SK-N-SH (cell line): Measurements from ENCODE around the gene TTC28.

Experiments used
- CTCF ChIP-seq: fragments of 200-600 bp; sonication (generic); IDR thresholded peaks from 2 replicates; pipeline ENCODE4 v1.6.1; 2017; ENCODE audit warnings: antibody characterized with exemption, mild to moderate bottlenecking, moderate library complexity
- FOSL2 ChIP-seq: IDR thresholded peaks from 2 replicates; pipeline ENCODE4 v1.4.0; 2012; ENCODE audit warnings: low read depth, mild to moderate bottlenecking, moderate library complexity, borderline replicate concordance
- GABPA ChIP-seq: IDR thresholded peaks from 2 replicates; pipeline ENCODE4 v1.4.0; 2012; ENCODE audit warnings: low read depth, mild to moderate bottlenecking
- JUND ChIP-seq: IDR thresholded peaks from 2 replicates; pipeline ENCODE4 v1.4.0; 2012
- NRF1 ChIP-seq: IDR thresholded peaks from 2 replicates; pipeline ENCODE4 v1.6.1; 2012; ENCODE audit warnings: low read depth, mild to moderate bottlenecking, low read length
- POLR2AphosphoS5 ChIP-seq: IDR thresholded peaks from 2 replicates; pipeline ENCODE4 v1.6.1; 2012; ENCODE audit warnings: low read depth, low read length
- RAD21 ChIP-seq: IDR thresholded peaks from 2 replicates; pipeline ENCODE4 v1.6.1; 2012; ENCODE audit warnings: mild to moderate bottlenecking, low read length
- USF2 ChIP-seq: fragments of 150-350 bp; IDR thresholded peaks from 2 replicates; pipeline ENCODE4 v1.6.1; 2017; ENCODE audit warnings: antibody characterized with exemption, low read length, low read depth, borderline replicate concordance

- TF ChIP-seq CTCF = no peak
- TF ChIP-seq RAD21 = no peak
- TF ChIP-seq FOSL2 = peak; percentile 83
- no peak for TF ChIP-seq USF2
- TF ChIP-seq POLR2AphosphoS5 = peak; percentile 48; the same call in 1 of the 2 replicates
- no peak for TF ChIP-seq NRF1
- no peak for TF ChIP-seq GABPA
- peak; percentile 88 for TF ChIP-seq JUND
These were observed 132.4 kb downstream of the TTC28 start for GRCh38 chr22:28547132-28547842.
